ENCODE data around the gene CHKA.

CHKA gene

DNA sequence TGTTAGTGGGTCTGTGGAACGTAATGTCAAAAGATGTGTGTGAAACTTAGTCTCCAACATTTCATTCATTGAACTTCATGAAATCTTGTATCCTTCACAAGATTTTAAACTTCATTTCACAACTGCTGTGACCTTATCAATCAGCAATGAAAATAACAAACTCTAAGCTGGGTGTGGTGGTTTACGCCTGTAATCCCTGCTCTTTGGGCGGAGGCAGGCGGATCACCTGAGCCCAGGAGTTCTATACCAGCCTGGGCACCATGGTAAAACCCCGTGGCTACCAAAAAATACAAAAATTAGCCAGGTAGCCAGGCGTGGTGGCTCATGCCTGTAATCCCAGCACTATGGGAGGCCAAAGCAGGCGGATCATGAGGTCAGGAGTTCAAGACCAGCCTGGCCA lies 5.1 kb downstream of the CHKA start:
- TF ChIP-seq GATA1 (IDR thresholded peaks at IDR 0.05; ENCODE audit: low read depth, low read length) (no peak), POLR2A (IDR thresholded peaks at IDR 0.05; ENCODE audit: low read length) (no peak)

GRCh38 chr11:68115285-68115684 lies 5.9 kb downstream of the CHKA start:
- TF ChIP-seq POLR2A (IDR thresholded peaks at IDR 0.05; ENCODE audit: low read length) (no peak), GATA1 (IDR thresholded peaks at IDR 0.05; ENCODE audit: low read depth, low read length) (no peak)
- DNase-seq = no peak

More for the DNA sequence above, 5.1 kb downstream of the CHKA start:
- DNase-seq = no peak

DNA sequence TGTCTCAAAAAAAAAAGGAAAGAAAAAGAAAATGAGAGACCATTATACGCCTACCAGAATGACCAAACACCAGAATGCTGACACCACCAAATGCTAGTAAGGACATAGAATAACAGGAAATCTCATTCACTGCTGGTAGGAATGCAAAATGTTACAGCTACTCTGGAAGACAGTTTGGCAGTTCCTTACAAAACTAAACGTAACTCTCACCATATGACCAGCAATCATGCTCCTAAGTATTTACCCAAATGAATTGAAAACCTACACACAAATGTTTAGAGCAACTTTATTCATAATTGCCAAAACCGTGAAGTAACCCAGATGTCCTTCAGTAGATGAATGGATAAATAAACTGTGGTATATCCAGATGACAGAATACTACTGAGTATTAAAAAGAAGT lies 7.2 kb downstream of the CHKA start:
- no peak for TF ChIP-seq GATA1 (IDR thresholded peaks at IDR 0.05; ENCODE audit: low read depth, low read length)
- TF ChIP-seq POLR2A (IDR thresholded peaks at IDR 0.05; ENCODE audit: low read length) = no peak
- no peak for DNase-seq

GRCh38 chr11:68107689-68108088 lies 13.5 kb downstream of the CHKA start:
- no peak for TF ChIP-seq GATA1 (IDR thresholded peaks at IDR 0.05; ENCODE audit: low read depth, low read length)
- no peak for TF ChIP-seq POLR2A (IDR thresholded peaks at IDR 0.05; ENCODE audit: low read length)
- no peak for DNase-seq

DNA sequence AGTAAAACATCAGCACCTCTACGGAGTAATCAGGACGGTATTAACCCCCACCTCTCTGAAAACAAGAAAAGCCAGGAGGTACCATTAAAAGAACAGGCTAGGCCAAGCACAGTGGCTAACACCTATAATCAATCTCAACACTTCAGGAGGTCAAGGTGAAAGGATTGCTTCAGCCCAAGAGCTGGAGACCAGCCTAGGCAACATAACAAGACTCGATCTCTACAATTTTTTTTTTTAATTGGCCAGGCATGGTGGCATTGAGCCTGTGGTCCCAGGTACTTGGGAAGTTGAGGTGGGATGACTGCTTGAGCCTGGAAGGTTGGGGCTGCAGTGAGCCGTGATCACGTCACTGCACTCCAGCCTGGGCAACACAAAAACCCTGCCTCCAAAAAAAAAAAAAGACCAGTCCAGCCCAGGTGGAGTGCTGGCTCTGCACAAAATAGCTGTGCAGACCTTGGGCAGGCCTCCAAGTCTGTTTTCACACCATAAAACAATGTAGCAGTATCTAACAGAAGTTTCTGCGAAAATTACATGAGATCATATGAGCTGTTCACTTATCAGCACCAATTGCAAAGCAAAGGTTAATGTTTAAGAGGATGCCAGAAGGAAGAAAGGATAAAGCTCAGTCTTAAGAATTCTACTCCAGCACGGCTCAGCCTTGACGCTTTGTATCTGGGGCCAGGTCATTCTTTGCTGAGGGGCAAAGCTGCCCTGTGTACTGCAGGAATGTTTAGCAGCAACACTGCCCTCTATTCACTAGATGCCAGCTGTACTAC lies 14.8 kb downstream of the CHKA start:
- TF ChIP-seq GATA1 (IDR thresholded peaks at IDR 0.05; ENCODE audit: low read depth, low read length) (no peak), POLR2A (IDR thresholded peaks at IDR 0.05; ENCODE audit: low read length) (no peak)

GRCh38 chr11:68099474-68100405 lies 21.4 kb downstream of the CHKA start:
- DNase-seq = peak; percentile 86 to 92
- TF ChIP-seq POLR2A (IDR thresholded peaks at IDR 0.05; ENCODE audit: low read length) (no peak), GATA1 (IDR thresholded peaks at IDR 0.05; ENCODE audit: low read depth, low read length) (no peak)

More for the DNA sequence above, 14.8 kb downstream of the CHKA start:
- no peak for DNase-seq

DNA sequence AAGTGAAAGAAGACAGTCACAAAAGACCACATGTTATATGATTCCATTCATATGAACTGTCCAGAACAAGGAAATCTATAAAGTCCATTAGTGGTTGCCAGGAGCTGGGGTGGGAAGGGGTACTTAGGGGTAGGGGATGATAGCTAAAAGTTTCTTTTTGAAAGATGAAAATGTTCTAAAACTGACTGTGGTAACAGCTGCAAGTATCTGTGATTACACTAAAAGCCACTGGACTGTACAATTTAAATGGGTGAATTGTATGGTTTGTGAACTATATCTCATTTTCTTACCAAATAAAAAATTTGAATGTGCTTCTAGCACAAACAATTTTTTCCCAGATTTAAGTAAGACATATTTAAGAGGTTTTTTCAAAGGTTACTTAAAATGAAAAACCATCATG lies 22.1 kb downstream of the CHKA start:
- no peak for DNase-seq
- no peak for TF ChIP-seq GATA1 (IDR thresholded peaks at IDR 0.05; ENCODE audit: low read depth, low read length)
- no peak for TF ChIP-seq POLR2A (IDR thresholded peaks at IDR 0.05; ENCODE audit: low read length)

DNA sequence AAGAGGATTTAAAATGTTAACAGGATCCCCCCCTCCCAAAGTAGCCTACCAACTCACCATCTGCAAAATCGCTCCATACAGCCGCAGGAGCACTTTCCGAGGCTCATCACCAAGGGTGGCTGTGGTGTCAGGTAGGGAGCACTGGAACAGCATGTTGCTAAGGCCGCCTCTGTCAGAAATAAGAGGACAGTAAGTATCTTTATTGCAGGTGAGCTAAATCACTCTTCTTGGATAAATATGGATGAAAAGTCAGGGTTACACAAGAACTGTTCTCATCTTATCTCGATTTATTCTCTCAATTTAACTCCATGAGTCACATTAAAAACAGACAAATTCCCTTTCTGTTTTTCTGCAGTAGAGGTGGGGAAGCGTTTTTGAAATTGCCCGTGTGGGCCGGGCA lies 24.2 kb downstream of the CHKA start:
- no peak for DNase-seq
- no peak for TF ChIP-seq GATA1 (IDR thresholded peaks at IDR 0.05; ENCODE audit: low read depth, low read length)
- TF ChIP-seq POLR2A (IDR thresholded peaks at IDR 0.05; ENCODE audit: low read length) = no peak

- no peak for TF ChIP-seq POLR2A (IDR thresholded peaks at IDR 0.05; ENCODE audit: low read length)
- TF ChIP-seq GATA1 (IDR thresholded peaks at IDR 0.05; ENCODE audit: low read depth, low read length) = no peak
- no peak for DNase-seq
Observed at GRCh38 chr11:68093565-68093964, 27.6 kb downstream of the CHKA start.

DNA sequence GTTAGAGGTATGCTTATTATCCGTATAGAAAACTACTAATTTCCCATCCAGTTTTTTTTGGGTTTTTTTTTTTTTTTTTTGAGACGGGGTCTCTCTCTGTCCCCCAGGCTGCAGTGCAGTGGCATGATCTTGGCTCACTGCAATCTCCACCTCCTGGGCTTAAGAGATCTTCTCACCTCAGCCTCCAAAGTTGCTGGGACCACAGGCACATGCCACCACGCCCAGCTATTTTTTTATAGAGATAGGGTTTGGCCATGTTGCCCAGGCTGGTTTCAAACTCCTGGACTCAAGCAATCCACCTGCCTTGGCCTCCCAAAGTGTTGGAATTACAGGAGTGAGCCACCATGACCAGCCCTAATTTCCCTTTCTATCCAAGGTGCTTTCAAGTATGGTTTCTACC lies 28.2 kb downstream of the CHKA start:
- peak in 1 of 2 experiments; percentile 30 for DNase-seq

GRCh38 chr11:68092411-68092810 lies 28.8 kb downstream of the CHKA start:
- TF ChIP-seq GATA1 (IDR thresholded peaks at IDR 0.05; ENCODE audit: low read depth, low read length) (no peak), POLR2A (IDR thresholded peaks at IDR 0.05; ENCODE audit: low read length) (no peak)

DNA sequence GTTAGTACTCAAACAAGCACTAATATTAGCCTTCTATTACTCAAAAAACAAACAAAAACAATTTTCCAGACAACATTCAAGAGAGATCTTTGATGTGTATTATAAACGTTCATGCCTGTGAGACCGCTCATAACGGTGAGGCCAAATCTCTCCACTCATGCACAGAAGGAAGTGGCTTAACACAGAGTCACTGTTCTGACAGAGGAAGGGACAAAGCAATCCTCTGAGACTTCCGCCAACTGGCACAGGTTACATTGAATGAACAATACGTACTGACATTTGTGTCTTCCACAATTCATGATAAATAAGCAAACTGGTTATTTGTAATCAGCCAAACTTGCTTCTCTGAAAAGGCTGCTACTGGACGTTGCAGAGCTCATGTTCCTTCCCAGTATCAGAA lies 30.5 kb downstream of the CHKA start:
- TF ChIP-seq GATA1 (IDR thresholded peaks at IDR 0.05; ENCODE audit: low read depth, low read length) (no peak), POLR2A (IDR thresholded peaks at IDR 0.05; ENCODE audit: low read length) (no peak)
- no peak for DNase-seq

More at GRCh38 chr11:68092411-68092810, 28.8 kb downstream of the CHKA start:
- DNase-seq = no peak

- no peak for DNase-seq
Observed at GRCh38 chr11:68090287-68090686, 30.9 kb downstream of the CHKA start.

GRCh38 chr11:68089679-68090078 lies 31.5 kb downstream of the CHKA start:
- TF ChIP-seq GATA1 (IDR thresholded peaks at IDR 0.05; ENCODE audit: low read depth, low read length) (no peak), POLR2A (IDR thresholded peaks at IDR 0.05; ENCODE audit: low read length) (no peak)

More at GRCh38 chr11:68090287-68090686, 30.9 kb downstream of the CHKA start:
- TF ChIP-seq GATA1 (IDR thresholded peaks at IDR 0.05; ENCODE audit: low read depth, low read length) = no peak
- TF ChIP-seq POLR2A (IDR thresholded peaks at IDR 0.05; ENCODE audit: low read length) = no peak

More at GRCh38 chr11:68089679-68090078, 31.5 kb downstream of the CHKA start:
- no peak for DNase-seq
